ENCODE data around the gene SDHD. TPM values are rescaled to one million over a fixed set of nuclear protein-coding genes. Genes with fewer than 3 reads are reported as not detected.

Gene SDHD
- total and polyA plus RNA-seq, 9 of the 15 experiments (the other 6 are each of a cell fraction or from before 2014, with no cell fraction given), result 150 to 1,225 (median 215) TPM

GRCh38 chr11:112134473-112134872 is 47.8 kb downstream of the SDHD start (continued):
- TF ChIP-seq ZNF609 (CRISPR knock-in tag; IDR thresholded peaks at IDR 0.05; ENCODE audit: borderline replicate concordance) (no peak), HDAC2 (IDR thresholded peaks at IDR 0.05) (no peak), ZFP1 (CRISPR knock-in tag; IDR thresholded peaks at IDR 0.05) (no peak), NR2C2 (CRISPR knock-in tag; IDR thresholded peaks at IDR 0.05) (no peak), NR2C2 (tag; IDR thresholded peaks at IDR 0.05) (no peak), CXXC5 (CRISPR knock-in tag; IDR thresholded peaks at IDR 0.05) (no peak), TAF9B (IDR thresholded peaks at IDR 0.05; ENCODE audit: partially characterized antibody) (no peak)
- TF ChIP-seq, protein P1, sequence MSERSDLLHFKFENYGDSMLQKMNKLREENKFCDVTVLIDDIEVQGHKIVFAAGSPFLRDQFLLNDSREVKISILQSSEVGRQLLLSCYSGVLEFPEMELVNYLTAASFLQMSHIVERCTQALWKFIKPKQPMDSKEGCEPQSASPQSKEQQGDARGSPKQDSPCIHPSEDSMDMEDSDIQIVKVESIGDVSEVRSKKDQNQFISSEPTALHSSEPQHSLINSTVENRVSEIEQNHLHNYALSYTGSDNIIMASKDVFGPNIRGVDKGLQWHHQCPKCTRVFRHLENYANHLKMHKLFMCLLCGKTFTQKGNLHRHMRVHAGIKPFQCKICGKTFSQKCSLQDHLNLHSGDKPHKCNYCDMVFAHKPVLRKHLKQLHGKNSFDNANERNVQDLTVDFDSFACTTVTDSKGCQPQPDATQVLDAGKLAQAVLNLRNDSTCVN (CRISPR knock-in tag; IDR thresholded peaks at IDR 0.05), result no peak

Data from K562 (cell line).